HTR-8/SVneo (cell line): ENCODE results near the gene RAB9A.
"Not testable (repeated sequence)": the region's sequence is repeated elsewhere in the genome, so short reads cannot be mapped to it uniquely, and the experiment has no call there.

Source experiments
- DNase-seq: peaks from one replicate; pipeline ENCODE4 v3.0.0; 2011; ENCODE audit warnings: low spot score, mixed read lengths; ENCODE audit not compliant: insufficient read length
- FAIRE-seq: peaks from 2 replicates; lab custom pipeline; 2011; peaks lifted over from hg19 to GRCh38; lab: Jason Lieb, UNC

RAB9A gene, protein sequence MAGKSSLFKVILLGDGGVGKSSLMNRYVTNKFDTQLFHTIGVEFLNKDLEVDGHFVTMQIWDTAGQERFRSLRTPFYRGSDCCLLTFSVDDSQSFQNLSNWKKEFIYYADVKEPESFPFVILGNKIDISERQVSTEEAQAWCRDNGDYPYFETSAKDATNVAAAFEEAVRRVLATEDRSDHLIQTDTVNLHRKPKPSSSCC

DNA sequence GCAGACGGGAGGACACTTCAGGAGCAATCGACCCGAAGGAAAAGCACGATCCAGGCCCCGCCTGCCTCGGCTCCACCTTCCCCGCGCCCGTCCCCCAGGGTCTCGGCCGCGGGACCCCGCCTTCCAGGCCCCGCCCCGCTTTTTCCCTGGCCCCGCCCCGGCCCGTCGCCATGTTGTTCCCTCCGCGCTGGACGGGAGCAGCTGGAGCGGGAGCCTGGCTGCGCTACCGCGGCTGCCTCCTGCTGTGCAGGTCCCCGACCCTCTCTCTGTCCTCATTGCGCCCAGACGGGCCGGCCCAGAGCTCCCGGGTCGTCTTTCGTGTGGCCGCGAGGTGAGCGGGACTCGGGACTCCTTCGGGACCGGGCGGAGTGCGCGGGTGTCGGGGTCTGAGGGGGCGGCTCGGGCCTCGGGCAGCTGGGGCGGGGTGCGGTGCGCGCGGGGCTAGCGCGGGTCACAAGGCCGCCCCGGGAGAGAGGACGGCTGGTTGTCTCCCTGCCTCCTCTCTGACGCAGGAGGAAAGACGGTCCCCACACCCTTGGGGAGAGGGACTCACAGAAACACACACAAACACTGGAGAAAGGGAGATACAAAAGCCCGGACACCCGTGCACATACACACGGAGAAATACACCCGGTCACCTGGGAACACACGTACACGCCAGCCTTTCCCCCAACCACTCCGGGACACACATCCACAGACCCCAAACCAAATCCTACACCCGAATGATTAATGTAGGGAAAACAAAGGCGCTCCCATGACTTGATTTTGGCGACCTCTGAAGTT is at the start of gene RAB9A:
Gene RAB9A (plus strand): TSS at position 171 of the 783 bp plus-strand sequence. CDS start 19,619 bp downstream, outside the sequence.
- peak; percentile 86 for FAIRE-seq

DNA sequence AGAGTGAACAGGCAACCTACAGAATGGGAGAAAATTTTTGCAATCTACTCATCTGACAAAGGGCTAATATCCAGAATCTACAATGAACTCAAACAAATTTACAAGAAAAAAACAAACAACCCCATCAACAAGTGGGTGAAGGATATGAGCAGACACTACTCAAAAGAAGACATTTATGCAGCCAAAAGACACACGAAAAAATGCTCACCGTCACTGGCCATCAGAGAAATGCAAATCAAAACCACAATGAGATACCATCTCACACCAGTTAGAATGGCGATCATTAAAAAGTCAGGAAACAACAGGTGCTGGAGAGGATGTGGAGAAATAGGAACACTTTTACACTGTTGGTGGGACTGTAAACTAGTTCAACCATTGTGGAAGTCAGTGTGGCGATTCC is 47.2 kb upstream of the RAB9A start:
- not testable (repeated sequence) for FAIRE-seq, DNase-seq

More for the DNA sequence above, at the start of gene RAB9A:
- DNase-seq: peak; percentile 87

DNA sequence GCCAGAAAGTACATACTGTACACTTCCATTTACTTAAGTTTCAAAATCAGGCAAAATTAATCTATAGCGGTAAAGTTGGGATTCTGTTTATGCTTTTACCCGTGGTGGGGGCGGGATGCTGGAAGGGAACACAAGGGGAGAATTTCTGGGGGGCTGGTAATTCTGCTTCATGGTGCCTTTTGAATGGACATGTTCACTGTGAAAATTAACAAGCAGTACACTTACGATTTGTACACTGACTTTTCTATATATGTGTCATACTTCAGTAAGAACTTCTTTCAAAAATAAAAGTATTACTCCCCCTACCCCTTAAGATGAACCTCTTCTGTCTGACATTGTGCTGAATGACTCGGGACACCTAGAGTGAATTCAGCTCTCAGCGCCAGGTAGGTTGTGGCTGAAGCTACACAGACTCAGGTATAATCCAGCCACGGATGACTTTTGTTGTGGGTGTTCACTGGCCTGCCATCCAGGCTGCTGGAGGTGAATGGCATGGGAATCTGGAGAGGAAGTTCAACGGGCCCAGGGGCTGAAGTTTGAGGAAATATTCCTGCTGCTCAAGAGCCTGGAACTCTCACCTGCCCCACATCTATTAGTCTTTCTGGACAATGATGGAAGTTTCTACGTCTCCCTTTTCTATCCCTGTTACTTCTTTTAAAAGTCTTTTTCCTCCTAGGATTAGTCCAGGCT is 43.3 kb upstream of the RAB9A start:
- no peak for DNase-seq
- FAIRE-seq: no peak

DNA sequence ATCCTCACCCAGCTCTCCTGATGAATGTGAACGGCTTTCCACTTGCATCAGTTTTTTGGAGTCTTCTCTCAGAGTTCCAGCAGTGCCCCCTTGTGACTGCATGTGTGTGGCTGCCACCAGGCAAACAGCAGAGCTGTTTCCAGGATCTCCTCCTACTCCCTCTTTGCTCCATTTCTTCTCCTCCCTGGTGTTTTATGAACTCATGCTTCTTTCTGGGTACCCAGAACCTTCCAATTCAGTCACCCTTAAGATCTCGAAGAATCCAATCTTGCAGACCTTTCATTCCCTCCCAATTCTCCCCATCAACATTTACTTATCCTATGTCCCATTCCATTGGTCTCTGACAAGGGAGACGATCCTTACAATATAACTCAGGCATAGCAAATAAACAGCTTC is 42.8 kb upstream of the RAB9A start:
- DNase-seq (peak; percentile 59), FAIRE-seq (no peak)

DNA sequence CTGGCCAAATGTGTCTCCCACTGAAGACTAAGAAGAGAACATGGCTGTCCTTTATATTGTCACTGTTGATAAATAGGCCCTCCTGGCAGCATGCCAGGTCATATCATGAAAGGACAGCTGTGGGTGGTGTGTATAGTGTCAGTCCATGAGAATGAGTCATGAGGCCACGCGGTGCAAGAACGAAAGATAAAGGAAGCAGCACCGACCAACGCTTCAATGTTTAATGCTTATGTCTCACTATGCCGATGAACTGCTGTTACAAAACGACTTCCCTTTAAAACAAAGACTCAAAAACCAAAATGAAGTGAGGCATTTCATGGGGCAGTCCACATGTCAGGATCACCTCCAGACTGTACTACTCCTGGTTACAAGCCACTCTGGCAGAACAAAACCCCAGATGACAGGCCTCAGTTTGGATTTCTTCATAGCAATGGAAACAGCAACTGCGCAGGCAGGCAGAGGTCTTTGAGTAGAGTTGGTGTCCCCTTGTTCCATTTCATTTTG is 41.2 kb upstream of the RAB9A start:
- DNase-seq: peak; percentile 41
- FAIRE-seq: peak; percentile 48

DNA sequence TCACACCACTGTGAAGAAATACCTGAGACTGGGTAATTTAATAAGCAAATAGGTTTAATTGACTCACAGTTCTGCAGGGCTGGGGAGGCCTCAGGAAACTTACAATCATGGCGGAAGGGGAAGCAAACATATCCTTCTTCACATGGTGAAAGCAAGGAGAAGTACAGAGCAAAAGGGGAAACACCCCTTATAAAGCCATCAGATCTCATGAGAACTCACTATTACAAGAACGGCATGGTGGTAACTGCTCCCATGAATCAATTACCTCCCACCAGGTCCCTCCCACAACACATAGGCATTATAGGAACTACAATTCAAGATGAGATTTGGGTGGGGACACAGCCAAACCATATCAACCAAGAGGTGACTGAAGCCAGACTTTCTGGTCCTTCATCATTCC is 40.6 kb upstream of the RAB9A start:
- not testable (repeated sequence) for FAIRE-seq, DNase-seq

DNA sequence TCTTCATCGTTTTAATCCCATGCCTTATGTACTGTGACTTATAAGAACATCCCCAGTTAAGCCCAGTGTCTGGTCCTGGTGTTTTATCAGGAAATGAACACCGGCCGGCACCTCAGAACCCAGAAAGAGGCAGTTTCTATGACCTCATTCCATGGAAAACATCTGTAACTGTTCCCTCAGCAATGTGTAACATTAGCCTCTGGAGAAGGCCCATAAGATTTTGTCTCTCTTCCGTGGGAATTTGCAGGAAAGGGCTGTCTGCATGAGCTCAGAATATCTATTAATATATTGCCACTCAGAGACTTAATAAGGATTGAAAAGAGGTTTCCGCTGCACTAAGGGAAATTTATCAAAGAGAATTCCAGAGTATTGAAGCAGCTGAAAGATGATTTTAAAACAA is 39.1 kb upstream of the RAB9A start:
- no peak for DNase-seq
- no peak for FAIRE-seq

DNA sequence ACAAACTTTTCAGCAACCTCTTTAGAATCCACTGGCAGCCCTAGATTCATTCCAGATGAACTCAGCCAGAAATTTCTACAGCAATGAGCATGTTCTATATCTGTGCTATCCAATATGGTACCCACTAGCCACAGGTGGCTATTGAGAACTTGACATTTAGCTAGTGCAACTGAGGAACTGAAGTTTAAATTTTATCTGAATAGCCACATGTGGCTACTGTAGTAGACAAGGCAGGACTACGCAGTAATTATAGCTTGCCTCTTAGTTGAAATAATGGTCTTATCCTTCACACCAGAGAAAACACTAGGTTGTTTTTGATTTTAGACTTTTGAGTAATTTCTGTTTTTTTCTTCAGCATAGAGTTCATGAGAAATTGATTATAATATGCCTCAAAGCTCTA is 38.6 kb upstream of the RAB9A start:
- DNase-seq (no peak), FAIRE-seq (no peak)

DNA sequence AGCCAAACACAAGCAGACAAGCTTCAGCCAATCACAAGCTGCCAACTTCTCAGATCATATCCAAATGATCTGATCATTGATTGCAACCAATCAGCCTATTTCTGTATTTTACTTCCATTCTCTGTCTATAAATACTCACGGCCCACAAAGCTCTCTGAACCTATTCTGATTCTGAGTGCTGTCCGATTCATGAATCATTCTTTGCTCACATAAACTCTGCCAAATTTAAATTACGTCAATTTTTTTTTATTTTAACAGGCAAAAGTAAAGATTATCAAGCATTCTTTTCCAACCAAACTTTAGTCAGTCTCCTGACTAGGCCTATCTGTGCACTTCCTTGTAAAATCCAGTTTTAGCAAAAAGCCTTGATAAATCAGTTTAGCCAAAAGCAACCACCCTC is 37.8 kb upstream of the RAB9A start:
- no peak for FAIRE-seq
- DNase-seq: no peak

DNA sequence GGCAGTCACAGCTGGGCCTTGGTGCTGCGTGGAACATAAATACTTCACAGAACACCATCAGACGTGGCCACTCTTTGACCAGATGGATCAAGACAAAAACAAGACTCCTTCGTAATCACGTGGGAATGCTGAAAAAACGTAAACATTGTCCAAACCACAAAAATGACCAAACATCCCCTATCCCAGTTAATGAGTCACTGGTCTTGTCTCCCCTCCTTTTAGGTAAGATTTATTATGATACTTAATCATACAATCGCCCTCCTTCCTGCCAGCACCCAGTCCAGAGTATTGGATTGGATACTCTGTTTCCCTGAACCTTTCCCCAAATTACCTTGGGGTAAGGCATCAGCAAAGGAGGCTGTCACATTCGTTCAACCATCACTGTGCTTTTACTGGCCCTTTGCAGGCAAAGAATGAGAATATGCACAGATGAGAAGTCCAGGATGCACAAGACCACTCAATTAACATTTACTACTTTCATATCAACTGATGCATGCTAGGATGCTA is 36.6 kb upstream of the RAB9A start:
- FAIRE-seq: peak; percentile 48
- DNase-seq: peak; percentile 80

DNA sequence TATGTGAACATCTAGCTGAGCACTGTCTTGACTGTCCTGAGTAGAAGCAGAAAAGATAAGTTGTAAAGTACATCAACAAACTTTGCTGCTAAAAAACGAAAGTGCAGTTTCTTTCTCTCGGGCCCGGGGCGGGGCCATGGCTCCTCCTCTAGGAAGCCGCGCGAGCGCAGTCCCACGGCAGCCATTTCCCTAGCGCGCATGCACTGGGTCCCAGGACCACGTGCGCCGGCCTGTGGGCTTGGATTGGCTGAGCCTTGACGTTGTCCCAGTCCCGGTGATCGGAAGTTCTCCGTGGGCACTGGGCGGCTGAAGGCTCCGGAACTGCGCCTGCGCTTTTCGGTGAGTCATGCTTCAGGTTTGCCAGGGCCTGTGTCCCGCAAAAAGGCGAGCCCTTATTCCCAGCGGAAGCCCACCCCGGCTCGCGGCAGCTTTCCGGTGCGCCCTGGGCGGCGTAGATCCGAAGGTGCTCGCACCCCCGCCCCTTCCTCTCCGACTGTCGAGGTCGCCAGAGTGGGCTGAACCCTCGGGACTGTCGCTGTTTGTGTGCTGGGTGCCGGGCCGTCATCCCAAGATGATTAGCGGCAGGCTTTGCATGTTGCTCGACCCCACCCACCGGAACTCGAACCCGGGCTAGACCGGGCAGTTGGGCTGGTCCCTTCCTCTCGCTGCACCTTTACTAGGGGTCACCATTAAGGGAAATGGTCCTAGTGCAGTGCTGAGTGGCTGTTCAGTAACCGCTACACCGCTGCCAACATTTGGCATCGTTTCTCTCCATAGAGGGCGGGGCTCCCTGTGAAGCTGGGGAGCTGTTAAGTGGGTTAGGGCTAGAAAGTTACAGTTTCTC is 35.9 kb upstream of the RAB9A start, which contains the start of gene TCEANC:
Gene TCEANC (plus strand): TSS at position 292 of the 844 bp plus-strand sequence. CDS start 9,368 bp downstream, outside the sequence.
- peak; percentile 88 for FAIRE-seq
- peak; percentile 97 for DNase-seq

DNA sequence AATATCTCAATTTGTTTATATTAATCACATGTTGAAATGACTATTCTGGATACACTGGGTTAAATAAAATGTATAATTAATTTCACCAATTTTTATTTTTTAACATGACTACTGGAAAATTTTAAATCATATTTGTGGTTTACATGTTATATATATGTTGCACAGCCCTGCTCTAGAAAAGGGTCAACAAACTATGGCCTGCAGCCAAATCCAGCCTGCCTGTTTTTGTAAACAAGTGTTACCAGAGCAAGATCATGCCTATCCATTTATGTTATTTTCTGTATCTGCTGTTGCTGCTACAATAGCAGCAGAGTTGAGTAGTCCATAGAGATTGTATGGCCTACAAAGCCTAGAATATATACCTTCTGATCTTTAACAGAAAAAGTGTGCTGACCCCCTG is 34.8 kb upstream of the RAB9A start:
- FAIRE-seq (no peak), DNase-seq (no peak)

DNA sequence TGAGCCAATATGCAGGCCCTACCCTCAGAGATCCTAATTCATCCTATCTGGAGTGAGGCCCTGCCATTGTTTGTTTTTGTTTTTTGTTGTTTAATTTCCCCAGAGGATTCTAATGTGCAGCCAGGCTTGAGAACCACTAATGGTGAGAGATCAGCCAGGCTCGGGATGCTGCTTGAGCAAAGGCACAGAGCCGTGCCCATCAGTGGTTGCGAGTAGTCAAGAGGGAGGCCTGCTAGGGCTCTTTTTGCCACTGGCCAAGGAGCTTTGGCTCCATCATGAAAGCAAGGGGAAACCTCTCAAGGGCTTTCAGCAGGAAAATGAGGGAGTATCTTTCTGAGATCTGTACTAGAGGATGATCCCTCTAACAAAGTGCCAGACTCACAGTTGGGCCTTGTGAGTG is 33.3 kb upstream of the RAB9A start:
- no peak for FAIRE-seq
- no peak for DNase-seq

DNA sequence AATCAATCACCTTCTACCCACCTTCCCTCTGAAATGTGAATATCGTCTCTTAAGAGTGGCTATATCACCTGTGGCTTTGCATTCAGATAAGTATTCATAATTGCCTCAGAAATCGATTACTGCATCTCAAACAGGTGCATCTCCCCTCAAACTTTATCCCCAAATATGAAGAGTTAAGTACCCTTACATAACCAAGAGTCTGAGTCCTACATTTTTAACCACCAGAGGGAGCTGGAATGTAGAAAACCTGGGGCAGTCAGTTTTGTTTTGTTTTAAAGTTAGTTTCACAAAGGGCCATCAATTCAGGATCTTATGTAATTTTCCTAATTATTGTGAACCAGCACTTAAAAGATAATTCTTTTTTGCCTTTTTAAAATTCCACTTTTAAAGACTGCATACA is 30.3 kb upstream of the RAB9A start:
- FAIRE-seq (no peak), DNase-seq (peak; percentile 26)

DNA sequence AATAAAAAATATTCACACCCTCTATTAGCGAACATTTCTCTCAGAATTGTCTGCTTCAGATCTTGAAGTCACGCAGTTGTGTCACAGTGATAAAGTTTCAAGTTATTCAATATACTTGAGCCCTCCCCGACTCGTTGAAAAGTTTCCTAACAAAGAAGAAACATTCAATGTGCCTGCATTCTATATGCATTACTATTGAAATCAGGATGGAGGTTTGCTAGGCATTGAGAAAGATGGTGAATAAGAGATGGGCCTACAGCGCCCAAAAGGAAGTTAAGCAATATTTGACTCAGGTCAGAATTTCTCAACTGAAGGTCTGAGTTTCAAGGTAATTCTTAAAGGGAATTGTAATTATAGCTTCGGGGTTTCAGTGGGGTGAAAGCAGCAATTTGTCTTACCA is 29.9 kb upstream of the RAB9A start:
- DNase-seq (peak; percentile 8), FAIRE-seq (no peak)

DNA sequence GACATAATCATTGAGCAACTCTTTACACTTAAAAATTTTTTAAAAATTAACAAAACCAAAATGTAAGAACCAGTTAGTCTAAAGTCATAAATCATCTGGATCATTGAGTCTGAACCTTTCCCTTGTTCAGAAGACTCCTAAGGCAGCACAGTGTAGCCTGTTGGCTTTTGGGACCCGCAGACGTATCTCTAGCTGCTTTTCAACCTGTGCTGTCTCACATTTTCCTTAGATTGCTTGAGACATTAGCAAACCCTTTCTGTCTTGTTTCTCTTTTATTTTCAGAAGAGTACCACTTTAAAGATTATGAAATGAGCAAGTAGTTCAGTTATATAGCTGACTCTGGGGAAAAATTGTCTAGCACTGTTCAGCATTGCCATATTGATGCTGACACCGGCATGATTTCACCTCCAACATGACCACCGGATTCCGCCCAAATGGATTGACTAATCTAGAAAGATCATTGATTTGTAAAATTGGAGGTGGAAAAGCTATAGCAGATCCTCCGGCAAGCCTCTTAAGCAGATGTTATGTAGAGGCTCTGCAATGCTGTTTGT is 27.1 kb upstream of the RAB9A start:
- no peak for DNase-seq
- no peak for FAIRE-seq

DNA sequence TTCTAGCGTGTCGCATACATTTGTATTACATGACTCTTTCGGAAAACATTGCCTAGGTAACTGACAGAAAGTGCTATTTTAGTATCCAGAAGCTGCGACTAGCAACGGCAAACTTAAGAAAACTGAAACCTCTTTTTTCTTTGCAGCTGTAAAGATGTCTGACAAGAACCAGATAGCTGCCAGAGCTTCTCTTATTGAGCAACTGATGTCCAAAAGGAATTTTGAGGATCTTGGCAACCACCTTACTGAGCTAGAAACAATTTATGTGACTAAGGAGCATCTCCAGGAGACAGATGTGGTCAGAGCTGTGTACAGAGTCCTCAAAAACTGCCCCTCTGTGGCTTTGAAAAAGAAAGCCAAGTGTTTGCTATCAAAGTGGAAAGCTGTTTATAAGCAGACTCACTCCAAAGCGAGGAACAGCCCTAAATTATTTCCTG is 26.6 kb upstream of the RAB9A start:
- FAIRE-seq (no peak), DNase-seq (no peak)

DNA sequence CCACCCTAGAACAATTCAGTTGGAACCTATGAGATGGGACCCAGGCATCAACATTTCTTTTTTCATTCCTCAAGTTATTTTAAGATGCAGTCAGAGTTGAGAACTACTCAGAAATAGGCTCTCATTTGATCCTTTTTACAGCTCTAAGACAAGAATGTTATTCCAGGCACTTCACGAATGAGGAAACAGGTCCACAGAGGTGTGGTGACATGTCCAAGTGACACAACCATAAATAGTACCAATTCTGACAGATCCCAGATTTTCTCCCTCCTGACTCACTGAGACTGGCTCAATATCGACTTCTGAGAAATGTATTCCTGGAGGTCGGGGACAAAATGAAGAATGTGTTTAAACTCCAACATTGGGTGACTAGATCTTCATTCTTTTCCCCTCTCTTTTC is 24.9 kb upstream of the RAB9A start:
- DNase-seq (no peak), FAIRE-seq (no peak)

DNA sequence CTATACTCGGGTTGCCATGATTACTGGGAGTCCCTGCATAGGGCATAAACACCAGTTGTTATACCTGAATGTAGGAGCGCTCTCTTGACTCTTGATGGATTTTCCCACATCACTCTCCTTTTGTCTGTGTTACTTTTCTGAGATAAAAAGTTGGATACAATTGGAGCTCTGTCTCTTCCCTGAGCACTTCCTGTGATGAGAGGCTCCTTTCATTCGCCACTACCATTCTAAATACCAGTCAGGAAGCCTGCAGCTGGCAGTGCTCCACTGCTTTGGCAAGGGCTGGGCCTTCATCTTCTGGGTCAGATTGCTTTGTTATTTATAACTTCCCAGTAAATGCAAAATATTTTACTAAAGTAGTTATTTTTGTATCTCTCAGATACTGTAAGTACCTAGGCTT is 22.1 kb upstream of the RAB9A start:
- no peak for FAIRE-seq
- no peak for DNase-seq
